ENCODE measurements around the gene MPZL1. TPM values are rescaled to one million over a fixed set of nuclear protein-coding genes. Genes with fewer than 3 reads are reported as not detected.

MPZL1 gene
- total RNA-seq, 1 donor from 2014 or later: 69.7 TPM

GRCh38 chr1:167766538-167766937, 44.8 kb downstream of the MPZL1 start:
- H3K9me3 ChIP-seq: no peaks in the 10 kb centered on the region
- no peak overlapping the region for H3K4me3 ChIP-seq
- no peak for DNase-seq (ENCODE audit: extremely low spot score in 2 of 2)
- peaks cover 21% of the 10 kb centered on the region for H3K4me1 ChIP-seq
- TF ChIP-seq CTCF (IDR thresholded peaks at IDR 0.05): no peak
- TF ChIP-seq POLR2AphosphoS5 (IDR thresholded peaks at IDR 0.05; ENCODE audit: insufficient read depth in 1 of 2, low read depth in 1 of 2): no peak
- TF ChIP-seq POLR2A (IDR thresholded peaks at IDR 0.05): no peak
- no peaks in the 10 kb centered on the region for H3K27me3 ChIP-seq
- H3K27ac ChIP-seq: no peak overlapping the region
- H3K36me3 ChIP-seq: peaks cover 0 to 26% of the 10 kb centered on the region in 2 donors
- intact Hi-C loops (cut with DNase I): no loop called here

- no peak for DNase-seq (ENCODE audit: extremely low spot score in 2 of 2)
- Histone ChIP-seq H3K9me3 (no peaks in the 10 kb centered on the region), H3K27me3 (no peaks in the 10 kb centered on the region), H3K36me3 (peaks cover 0 to 33% of the 10 kb centered on the region in 2 donors), H3K4me3 (no peak overlapping the region), H3K4me1 (peaks cover 21% of the 10 kb centered on the region), H3K27ac (no peak overlapping the region)
- intact Hi-C loops (cut with DNase I): no loop called here
- no peak for TF ChIP-seq POLR2AphosphoS5 (IDR thresholded peaks at IDR 0.05; ENCODE audit: insufficient read depth in 1 of 2, low read depth in 1 of 2)
- no peak for TF ChIP-seq POLR2A (IDR thresholded peaks at IDR 0.05)
- no peak for TF ChIP-seq CTCF (IDR thresholded peaks at IDR 0.05)
These were observed 46.0 kb downstream of the MPZL1 start for GRCh38 chr1:167767761-167768160.

- Histone ChIP-seq H3K9me3 (no peaks in the 10 kb centered on the region), H3K4me1 (peaks cover 11% of the 10 kb centered on the region), H3K36me3 (peaks cover 0 to 33% of the 10 kb centered on the region in 2 donors), H3K27ac (no peak overlapping the region), H3K4me3 (no peak overlapping the region), H3K27me3 (no peaks in the 10 kb centered on the region)
- no peak for DNase-seq (ENCODE audit: extremely low spot score in 2 of 2)
- TF ChIP-seq POLR2A (IDR thresholded peaks at IDR 0.05) (no peak), POLR2AphosphoS5 (IDR thresholded peaks at IDR 0.05; ENCODE audit: insufficient read depth in 1 of 2, low read depth in 1 of 2) (no peak), CTCF (IDR thresholded peaks at IDR 0.05) (no peak)
- intact Hi-C loops (cut with DNase I): no loop called here
These were observed 48.3 kb downstream of the MPZL1 start for GRCh38 chr1:167770127-167770526.

GRCh38 chr1:167772436-167772835, 50.7 kb downstream of the MPZL1 start:
- Histone ChIP-seq H3K4me1 (peaks cover 25% of the 10 kb centered on the region), H3K4me3 (no peak overlapping the region), H3K27ac (no peak overlapping the region), H3K27me3 (no peaks in the 10 kb centered on the region), H3K36me3 (peaks cover 0 to 15% of the 10 kb centered on the region in 2 donors), H3K9me3 (no peaks in the 10 kb centered on the region)
- no peak for DNase-seq (ENCODE audit: extremely low spot score in 2 of 2)
- TF ChIP-seq POLR2A (IDR thresholded peaks at IDR 0.05) (no peak), CTCF (IDR thresholded peaks at IDR 0.05) (no peak), POLR2AphosphoS5 (IDR thresholded peaks at IDR 0.05; ENCODE audit: insufficient read depth in 1 of 2, low read depth in 1 of 2) (no peak)
- intact Hi-C loops (cut with DNase I): no loop called here

- no peak for DNase-seq (ENCODE audit: extremely low spot score in 2 of 2)
- H3K27me3 ChIP-seq: no peaks in the 10 kb centered on the region
These were observed 51.7 kb downstream of the MPZL1 start for GRCh38 chr1:167773516-167773915.

More at GRCh38 chr1:167773516-167773915, 51.7 kb downstream of the MPZL1 start:
- H3K36me3 ChIP-seq: peaks cover 0 to 15% of the 10 kb centered on the region in 2 donors
- no peaks in the 10 kb centered on the region for H3K9me3 ChIP-seq
- no peak overlapping the region for H3K27ac ChIP-seq
- H3K4me3 ChIP-seq: no peak overlapping the region
- H3K4me1 ChIP-seq: peaks cover 25% of the 10 kb centered on the region
- intact Hi-C loops (cut with DNase I): no loop called here
- TF ChIP-seq POLR2AphosphoS5 (IDR thresholded peaks at IDR 0.05; ENCODE audit: insufficient read depth in 1 of 2, low read depth in 1 of 2) (no peak), CTCF (IDR thresholded peaks at IDR 0.05) (no peak), POLR2A (IDR thresholded peaks at IDR 0.05) (no peak)

Measured in vagina (tissue), 2 donors.